SK-N-SH treated with all-trans-retinoic acid at 6 μM for 48 hours (cell line): Measurements from ENCODE around the gene RCAN1.

Source experiments
- ARNTL ChIP-seq: fragments of 450-650 bp; formaldehyde crosslinking; IDR thresholded peaks from 2 replicates; pipeline ENCODE4 v1.5.0; 2020; ENCODE audit warnings: low read depth, mild to moderate bottlenecking, moderate library complexity, borderline replicate concordance
- ESRRG ChIP-seq: fragments of 250-450 bp; sonication (Bioruptor Pico); IDR thresholded peaks from 2 replicates; pipeline ENCODE4 v1.6.1; 2021; ENCODE audit warnings: mild to moderate bottlenecking
- ISL1 ChIP-seq: fragments of 250-450 bp; sonication (Bioruptor Pico); IDR thresholded peaks from 2 replicates; pipeline ENCODE4 v2.1.2; 2022; ENCODE audit warnings: mild to moderate bottlenecking, moderate library complexity
- PATZ1 ChIP-seq: fragments of 250-450 bp; sonication (Bioruptor Pico); IDR thresholded peaks from 2 replicates; pipeline ENCODE4 v1.8.0; 2020; ENCODE audit warnings: mild to moderate bottlenecking, moderate library complexity, borderline replicate concordance
- SNAI2 ChIP-seq: fragments of 250-450 bp; sonication (Bioruptor Pico); IDR thresholded peaks from 2 replicates; pipeline ENCODE4 v1.5.0; 2020; ENCODE audit warnings: mild to moderate bottlenecking, moderate library complexity
- ZFP30 ChIP-seq: fragments of 450-650 bp; formaldehyde crosslinking; IDR thresholded peaks from 2 replicates; pipeline ENCODE4 v1.5.0; 2022; ENCODE audit warnings: mild to moderate bottlenecking, moderate library complexity
- ZNF70 ChIP-seq: fragments of 450-650 bp; formaldehyde crosslinking; IDR thresholded peaks from 2 replicates; pipeline ENCODE4 v1.5.0; 2020; ENCODE audit warnings: mild to moderate bottlenecking, moderate library complexity
- ZNF8 ChIP-seq: fragments of 450-650 bp; formaldehyde crosslinking; IDR thresholded peaks from 2 replicates; pipeline ENCODE4 v1.5.0; 2020; ENCODE audit warnings: mild to moderate bottlenecking, moderate library complexity

- no peak for TF ChIP-seq ZNF70
- no peak for TF ChIP-seq ARNTL (CRISPR knock-in tag)
- no peak for TF ChIP-seq SNAI2 (CRISPR knock-in tag)
- TF ChIP-seq PATZ1, result no peak
- TF ChIP-seq ZFP30 (CRISPR knock-in tag), result no peak
- no peak for TF ChIP-seq ESRRG
- TF ChIP-seq ZNF8, result no peak
- no peak for TF ChIP-seq ISL1 (CRISPR knock-in tag)
These were observed 54.9 kb downstream of the RCAN1 start for GRCh38 chr21:34560021-34560420.
